ENCODE measurements around the gene AK8.

Gene AK8

DNA sequence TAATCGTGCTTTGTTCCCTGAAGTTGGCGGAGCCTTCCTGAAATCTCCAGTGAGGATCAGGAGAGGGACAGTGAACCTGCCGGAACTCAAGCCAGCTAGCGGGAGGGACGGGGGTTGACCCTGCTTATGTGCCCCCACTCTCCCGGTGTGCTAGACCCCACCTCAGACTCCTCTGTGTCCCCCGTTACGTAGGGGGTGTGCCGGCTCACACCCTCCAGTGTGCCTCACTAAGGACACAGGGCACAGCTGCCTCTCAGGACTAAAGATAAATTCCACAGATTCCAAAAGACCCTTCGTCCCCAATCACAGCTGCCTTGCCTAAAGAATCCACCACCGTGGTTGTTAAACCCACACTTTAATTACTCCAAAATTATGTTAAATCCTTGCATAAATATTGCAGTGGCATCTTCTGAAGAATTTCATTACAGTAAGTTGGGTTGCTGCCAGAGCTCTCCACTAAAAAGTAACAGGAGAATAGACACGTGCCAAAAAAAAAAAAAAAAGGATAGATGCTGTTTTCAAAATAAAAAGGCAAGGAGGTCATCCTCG is 134.1 kb downstream of the AK8 start:
- DNase-seq (ENCODE audit: low read depth in 2 of 2), result no peak
- TF ChIP-seq, protein P1, sequence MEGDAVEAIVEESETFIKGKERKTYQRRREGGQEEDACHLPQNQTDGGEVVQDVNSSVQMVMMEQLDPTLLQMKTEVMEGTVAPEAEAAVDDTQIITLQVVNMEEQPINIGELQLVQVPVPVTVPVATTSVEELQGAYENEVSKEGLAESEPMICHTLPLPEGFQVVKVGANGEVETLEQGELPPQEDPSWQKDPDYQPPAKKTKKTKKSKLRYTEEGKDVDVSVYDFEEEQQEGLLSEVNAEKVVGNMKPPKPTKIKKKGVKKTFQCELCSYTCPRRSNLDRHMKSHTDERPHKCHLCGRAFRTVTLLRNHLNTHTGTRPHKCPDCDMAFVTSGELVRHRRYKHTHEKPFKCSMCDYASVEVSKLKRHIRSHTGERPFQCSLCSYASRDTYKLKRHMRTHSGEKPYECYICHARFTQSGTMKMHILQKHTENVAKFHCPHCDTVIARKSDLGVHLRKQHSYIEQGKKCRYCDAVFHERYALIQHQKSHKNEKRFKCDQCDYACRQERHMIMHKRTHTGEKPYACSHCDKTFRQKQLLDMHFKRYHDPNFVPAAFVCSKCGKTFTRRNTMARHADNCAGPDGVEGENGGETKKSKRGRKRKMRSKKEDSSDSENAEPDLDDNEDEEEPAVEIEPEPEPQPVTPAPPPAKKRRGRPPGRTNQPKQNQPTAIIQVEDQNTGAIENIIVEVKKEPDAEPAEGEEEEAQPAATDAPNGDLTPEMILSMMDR (IDR thresholded peaks at IDR 0.05; ENCODE audit: low read depth, low read length), result no peak
- no peak overlapping the region for H3K4me3 ChIP-seq (replicated peaks in 1 of 2; ENCODE audit: low read depth in 2 of 2, low read length in 2 of 2)

GRCh38 chr9:132742821-132743311 is 135.2 kb downstream of the AK8 start:
- no peak overlapping the region for H3K4me3 ChIP-seq (replicated peaks in 1 of 2; ENCODE audit: low read depth in 2 of 2, low read length in 2 of 2)
- no peak for DNase-seq (ENCODE audit: low read depth in 2 of 2)
- TF ChIP-seq, protein P1 (IDR thresholded peaks at IDR 0.05; ENCODE audit: low read depth, low read length), result no peak

DNA sequence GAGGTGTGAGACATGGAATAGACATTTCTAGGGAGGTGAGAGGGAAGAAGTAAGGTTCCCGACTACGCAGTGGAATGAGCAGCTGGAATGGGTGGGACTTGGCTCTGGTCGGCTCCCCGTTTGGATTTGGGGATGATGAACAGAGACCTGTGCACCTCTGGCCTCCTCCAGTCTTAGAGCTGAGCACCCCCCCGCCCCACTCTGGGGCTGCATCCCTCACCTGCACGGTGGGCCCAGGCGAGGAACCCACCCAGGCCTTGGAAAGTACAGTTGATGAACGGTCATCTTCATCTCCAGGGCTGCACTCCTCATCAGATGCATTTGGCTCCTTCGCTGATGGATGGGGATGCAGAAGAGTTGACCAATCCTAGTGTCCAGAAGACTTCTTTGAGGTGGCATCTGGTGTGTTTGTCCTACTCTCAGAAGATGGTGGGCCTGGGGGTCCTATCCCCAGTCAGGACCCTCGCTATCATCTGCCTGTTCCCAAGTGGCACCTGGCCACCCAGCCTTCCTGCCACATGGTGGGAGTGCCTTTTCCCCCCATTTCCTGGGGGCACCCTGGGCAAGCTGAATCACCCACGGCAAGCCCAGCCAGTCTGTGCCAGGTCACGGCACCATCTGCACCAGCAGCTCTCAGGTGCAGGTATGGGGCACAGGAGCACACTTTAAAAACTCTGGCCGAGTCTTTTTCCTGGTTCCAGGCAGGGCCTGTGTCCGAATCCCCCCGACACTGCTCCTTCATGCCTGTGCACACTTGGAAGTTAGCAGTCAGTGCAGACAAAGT is 137.4 kb downstream of the AK8 start:
- no peak for DNase-seq (ENCODE audit: low read depth in 2 of 2)
- H3K4me3 ChIP-seq (replicated peaks in 1 of 2; ENCODE audit: low read depth in 2 of 2, low read length in 2 of 2), result no peak overlapping the region
- TF ChIP-seq, protein P1 (IDR thresholded peaks at IDR 0.05; ENCODE audit: low read depth, low read length), result no peak

DNA sequence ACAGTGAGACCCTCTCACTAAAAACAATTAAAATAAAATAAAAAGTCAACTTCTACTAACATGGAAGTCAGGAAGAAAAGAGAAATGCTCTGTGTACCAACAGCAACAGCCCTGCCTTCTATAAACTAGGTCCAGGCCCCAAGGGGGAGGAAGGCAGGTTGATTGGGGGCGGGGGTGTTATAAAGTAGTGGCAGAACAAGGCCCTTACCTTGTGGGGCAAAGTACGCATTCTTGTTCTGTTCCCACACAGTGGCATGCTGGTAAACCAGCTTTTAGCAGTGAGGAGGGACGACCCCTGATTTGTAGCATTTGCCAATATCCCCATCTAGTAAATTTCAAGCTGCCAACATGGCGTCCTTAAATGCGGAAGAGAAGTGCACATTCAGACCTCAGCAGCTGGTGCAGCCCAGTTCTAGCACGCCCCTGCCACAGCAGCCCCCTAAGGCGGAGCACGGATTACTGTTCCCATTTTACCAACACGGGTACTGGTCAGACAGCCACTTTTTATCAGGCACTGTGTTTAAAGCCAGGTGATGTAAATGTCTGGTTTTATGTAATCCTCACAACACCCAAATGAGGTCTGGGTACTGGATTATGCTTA is 138.3 kb downstream of the AK8 start:
- H3K4me3 ChIP-seq (replicated peaks in 1 of 2; ENCODE audit: low read depth in 2 of 2, low read length in 2 of 2), result no peak overlapping the region
- TF ChIP-seq, protein P1 (IDR thresholded peaks at IDR 0.05; ENCODE audit: low read depth, low read length), result no peak
- DNase-seq (ENCODE audit: low read depth in 2 of 2), result no peak

DNA sequence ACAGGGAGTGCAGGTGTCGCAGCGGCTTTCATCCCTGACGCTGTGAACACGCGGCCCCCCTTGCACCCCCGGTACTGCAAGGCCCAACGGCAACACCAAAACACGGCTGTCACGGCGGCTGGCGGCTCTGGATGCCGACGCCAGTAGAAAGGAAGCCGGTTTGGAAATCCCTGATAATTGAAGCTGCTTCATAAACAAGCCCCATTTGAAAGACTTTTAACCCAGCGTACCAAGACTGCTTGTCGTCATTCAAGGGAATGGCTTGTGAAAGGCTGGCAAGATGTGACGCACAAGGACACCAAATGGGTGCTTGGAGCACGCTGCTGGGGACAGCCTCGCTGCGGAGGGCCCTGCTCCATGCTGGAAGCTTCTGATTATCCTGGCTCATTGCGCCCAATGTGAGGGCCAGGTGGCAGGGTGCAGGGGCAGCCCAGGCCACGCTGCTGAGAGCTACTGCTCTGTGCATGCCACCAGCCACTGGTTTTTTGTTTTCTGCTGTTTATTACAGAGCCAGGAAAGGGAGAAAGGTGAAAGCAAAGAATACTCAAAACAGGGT is 144.7 kb downstream of the AK8 start:
- DNase-seq (ENCODE audit: low read depth in 2 of 2), result no peak
- TF ChIP-seq, protein P1 (IDR thresholded peaks at IDR 0.05; ENCODE audit: low read depth, low read length), result no peak
- no peak overlapping the region for H3K4me3 ChIP-seq (replicated peaks in 1 of 2; ENCODE audit: low read depth in 2 of 2, low read length in 2 of 2)

- H3K4me3 ChIP-seq (replicated peaks in 1 of 2; ENCODE audit: low read depth in 2 of 2, low read length in 2 of 2), result no peak overlapping the region
- DNase-seq (ENCODE audit: low read depth in 2 of 2), result no peak
- TF ChIP-seq, protein P1 (IDR thresholded peaks at IDR 0.05; ENCODE audit: low read depth, low read length), result no peak
These were observed 145.5 kb downstream of the AK8 start for GRCh38 chr9:132732326-132733259.
